Cardiac septum (tissue), 1 donor: ENCODE results near the gene SHC1. TPM values are rescaled to one million over a fixed set of nuclear protein-coding genes. Genes with fewer than 3 reads are reported as not detected.

ENCODE experiments used
- DNase-seq: peaks from one replicate; pipeline ENCODE4 v3.0.0-alpha.2; 2020; ENCODE audit warnings: low spot score
- intact Hi-C: fragments of 100-400 bp; cut with DNase I; formaldehyde crosslinking; loops from one replicate; pipeline ENCODE4 v1.14.0; 2022
- total RNA-seq: library from RNA; stranded (reverse); fragmentation: NEBNext Ultra II Directional; extraction: Animal tissue kit (Norgen Biotek cat#: 25700); gene quantifications from one replicate; pipeline ENCODE4 v1.2.1, GENCODE V29; 2021
- donor health status: DM: no; HTN: no; CAD: no.

Gene SHC1
- total RNA-seq, 1 donor from 2014 or later, result 70.5 TPM

GRCh38 chr1:154945962-154946850 is 24.3 kb downstream of the SHC1 start:
- intact Hi-C loops, result loop anchor here (2.0 kb wide), 1 partner anchor 69 kb away; no protein-coding TSS in a partner anchor
- DNase-seq, result no peak

- intact Hi-C loops, result loop anchor here (2.0 kb wide), 1 partner anchor 69 kb away; no protein-coding TSS in a partner anchor
- DNase-seq, result no peak
Observed at GRCh38 chr1:154945160-154945961, 25.2 kb downstream of the SHC1 start.

- intact Hi-C loops, result loop anchor here (2.0 kb wide), 1 partner anchor 68 kb away; no protein-coding TSS in a partner anchor
- no peak for DNase-seq
Observed at GRCh38 chr1:154944401-154945159, 26.0 kb downstream of the SHC1 start.

GRCh38 chr1:154943649-154944400 is 26.7 kb downstream of the SHC1 start:
- DNase-seq, result no peak
- intact Hi-C loops, result loop anchor here (2.0 kb wide), 1 partner anchor 67 kb away; no protein-coding TSS in a partner anchor

- no peak for DNase-seq
- intact Hi-C loops, result no loop called here
Observed at GRCh38 chr1:154941333-154942013, 29.1 kb downstream of the SHC1 start.

GRCh38 chr1:154940651-154941194 is 29.8 kb downstream of the SHC1 start:
- no peak for DNase-seq
- intact Hi-C loops, result no loop called here

GRCh38 chr1:154940213-154940560 is 30.4 kb downstream of the SHC1 start:
- no peak for DNase-seq
- intact Hi-C loops, result no loop called here

GRCh38 chr1:154938604-154939399 is 31.7 kb downstream of the SHC1 start:
- intact Hi-C loops, result no loop called here
- no peak for DNase-seq

- no peak for DNase-seq
- intact Hi-C loops, result loop anchor here (1.0 to 2.0 kb wide), 3 partner anchors 23 to 379 kb away; partner anchors contain the start of genes CKS1B, PYGO2 and UBE2Q1
Observed at GRCh38 chr1:154937988-154938386, 32.6 kb downstream of the SHC1 start.

- DNase-seq, result peak; percentile 96
- intact Hi-C loops, result loop anchor here (1.0 to 2.0 kb wide), 3 partner anchors 24 to 379 kb away; partner anchors contain the start of genes CKS1B, PYGO2 and UBE2Q1
Observed at GRCh38 chr1:154937085-154937987, 33.2 kb downstream of the SHC1 start.

GRCh38 chr1:154936555-154937084 is 33.9 kb downstream of the SHC1 start, which contains the start of gene PMVK:
Gene PMVK, minus strand, starts transcription at chr1:154936719. Its CDS starts 34 bp downstream, at chr1:154936685.
- peak; percentile 99 for DNase-seq
- intact Hi-C loops, result loop anchor here (1.0 to 2.0 kb wide), 3 partner anchors 25 to 378 kb away; partner anchors contain the start of genes CKS1B, PYGO2 and UBE2Q1

GRCh38 chr1:154935749-154936554 is 34.6 kb downstream of the SHC1 start:
- intact Hi-C loops, result loop anchor here (2.0 kb wide), 2 partner anchors 39 to 377 kb away; partner anchors contain the start of genes CKS1B and UBE2Q1

GRCh38 chr1:154934358-154934948 is 36.1 kb downstream of the SHC1 start:
- no peak for DNase-seq

More at GRCh38 chr1:154935749-154936554, 34.6 kb downstream of the SHC1 start:
- no peak for DNase-seq

GRCh38 chr1:154931940-154932487 is 38.5 kb downstream of the SHC1 start:
- intact Hi-C loops, result no loop called here
- DNase-seq, result no peak

More at GRCh38 chr1:154934358-154934948, 36.1 kb downstream of the SHC1 start:
- intact Hi-C loops, result no loop called here
